HG03457 (cell line): ENCODE data around the gene ACTR2.
"Not testable (repeated sequence)": the region's sequence is repeated elsewhere in the genome, so short reads cannot be mapped to it uniquely, and the experiment has no call there.

Experiments used
- ATAC-seq: cut with Tn5 transposase; IDR thresholded peaks from one replicate; pipeline ENCODE4 v1.9.1; 2021; ENCODE audit warnings: moderate number of reproducible peaks; ENCODE audit not compliant: unreplicated experiment

Gene ACTR2

GRCh38 chr2:65227456-65228262 is at the start of gene ACTR2:
ACTR2 (plus strand) TSS chr2:65227831; CDS start chr2:65227910, 79 bp downstream.
- peak; percentile 84 for ATAC-seq

GRCh38 chr2:65182570-65182969 is 45.1 kb upstream of the ACTR2 start:
- ATAC-seq: no peak

- not testable (repeated sequence) for ATAC-seq
These were observed 44.2 kb upstream of the ACTR2 start for GRCh38 chr2:65183406-65183805.

- ATAC-seq: no peak
These were observed 42.6 kb upstream of the ACTR2 start for GRCh38 chr2:65185012-65185411.

- ATAC-seq: no peak
These were observed 41.4 kb upstream of the ACTR2 start for GRCh38 chr2:65186093-65186868.

GRCh38 chr2:65186872-65187851 is 40.5 kb upstream of the ACTR2 start:
- peak; percentile 76 for ATAC-seq

- no peak for ATAC-seq
These were observed 34.2 kb upstream of the ACTR2 start for GRCh38 chr2:65193446-65193845.

- no peak for ATAC-seq
These were observed 28.9 kb upstream of the ACTR2 start for GRCh38 chr2:65198737-65199136.

GRCh38 chr2:65199166-65199565 is 28.5 kb upstream of the ACTR2 start:
- ATAC-seq: no peak

GRCh38 chr2:65199891-65200290 is 27.7 kb upstream of the ACTR2 start:
- no peak for ATAC-seq

GRCh38 chr2:65204461-65205210 is 23.0 kb upstream of the ACTR2 start:
- no peak for ATAC-seq

- no peak for ATAC-seq
These were observed 15.5 kb upstream of the ACTR2 start for GRCh38 chr2:65212115-65212514.

GRCh38 chr2:65212619-65213018 is 15.0 kb upstream of the ACTR2 start:
- no peak for ATAC-seq

- no peak for ATAC-seq
These were observed 14.6 kb upstream of the ACTR2 start for GRCh38 chr2:65213035-65213434.

- ATAC-seq: no peak
These were observed 13.3 kb upstream of the ACTR2 start for GRCh38 chr2:65214361-65214760.

GRCh38 chr2:65214843-65215242 is 12.8 kb upstream of the ACTR2 start:
- no peak for ATAC-seq

- no peak for ATAC-seq
These were observed 11.7 kb upstream of the ACTR2 start for GRCh38 chr2:65215946-65216345.

- no peak for ATAC-seq
These were observed 7.0 kb upstream of the ACTR2 start for GRCh38 chr2:65220432-65221131.

GRCh38 chr2:65221275-65221674 is 6.4 kb upstream of the ACTR2 start:
- ATAC-seq: not testable (repeated sequence)

GRCh38 chr2:65227020-65227455 is 593 bp upstream of the ACTR2 start:
- ATAC-seq: peak; percentile 10
